Heart right ventricle (tissue), 16 donors: Measurements from ENCODE around the gene RFX1. TPM values are rescaled to one million over a fixed set of nuclear protein-coding genes. Genes with fewer than 3 reads are reported as not detected.

Experiments used
- ATAC-seq, 8 donors: fragments of 200-7000 bp; cut with Tn5 transposase; one replicate each; pipeline ENCODE4 v1.9.1; 2020; ENCODE audit warnings: mild to moderate bottlenecking in 8 of 8, moderate library complexity in 8 of 8, moderate number of reproducible peaks in 1 of 8
- DNase-seq, 2 donors: peaks; one replicate each; pipeline ENCODE4 v3.0.0-alpha.2; 2020
- H3K27ac ChIP-seq, 10 donors: fragments of 200-600 bp; sonication (generic) in 2 of 10; one replicate each; pipeline versions ENCODE4 v1.5.0 to v1.8.0; 2020 to 2022; ENCODE audit warnings: mild to moderate bottlenecking in 3 of 10
- H3K27me3 ChIP-seq, 7 donors: fragments of 200-600 bp; one replicate each; pipeline ENCODE4 v1.8.0; 2021 to 2022; ENCODE audit warnings: mild to moderate bottlenecking in 2 of 7
- H3K36me3 ChIP-seq, 9 donors: fragments of 200-600 bp; sonication (generic) in 1 of 9; one replicate each; pipeline versions ENCODE4 v1.5.0 to v1.8.0; 2020 to 2022; ENCODE audit warnings: mild to moderate bottlenecking in 2 of 9
- H3K4me1 ChIP-seq, 9 donors: fragments of 200-600 bp; sonication (generic) in 1 of 9; one replicate each; pipeline versions ENCODE4 v1.5.0 to v1.8.0; 2020 to 2022; ENCODE audit warnings: mild to moderate bottlenecking in 4 of 9
- H3K4me3 ChIP-seq, 10 donors: fragments of 200-600 bp; sonication (generic) in 2 of 10; one replicate each; pipeline versions ENCODE4 v1.5.0 to v1.8.0; 2020 to 2022; ENCODE audit warnings: mild to moderate bottlenecking in 7 of 10, moderate library complexity in 2 of 10
- H3K9me3 ChIP-seq, 11 donors: fragments of 200-600 bp in 10 of 11; sonication (generic) in 2 of 11; one replicate each; pipeline versions ENCODE4 v1.5.0 to v1.8.0; 2013 to 2022; ENCODE audit warnings: mild to moderate bottlenecking in 2 of 11, control low read depth in 1 of 11, moderate library complexity in 1 of 11
- WGBS, 2 donors: extraction: QIAGEN DNeasy Blood & Tissue Kit; methylation state at CpG; one replicate each; pipeline ENCODE4 v1.1.7; 2013; ENCODE audit warnings: inconsistent platforms in 1 of 2; 5-methylcytosine and 5-hydroxymethylcytosine counted together
- intact Hi-C, 10 donors: fragments of 100-400 bp; cut with DNase I; formaldehyde crosslinking; loops; one replicate each; pipeline versions ENCODE4 v1.11.1 to v1.14.2; 2022
- polyA plus RNA-seq, 2 donors: library from polyadenylated mRNA; stranded (reverse); fragments of 200-250 nt; gene quantifications; one replicate each; pipeline ENCODE4 v1.2.3, GENCODE V29; 2013
- total RNA-seq, 10 donors: library from RNA; stranded (reverse); fragmentation: NEBNext Ultra II Directional in 3 of 10; extraction: Animal tissue kit (Norgen Biotek cat#: 25700) in 3 of 10; gene quantifications; one replicate each; pipeline versions ENCODE4 v1.2.1 to v1.2.4, GENCODE V29; 2021 to 2023
- TF ChIP-seq, protein P1 (sequence below), 9 donors: fragments of 200-600 bp; sonication (generic) in 2 of 9; IDR thresholded peaks; one replicate each; pipeline versions ENCODE4 v1.5.0 to v1.8.0; 2021 to 2022; ENCODE audit warnings: antibody characterized with exemption in 9 of 9, mild to moderate bottlenecking in 5 of 9, moderate library complexity in 1 of 9
- donor health status: Arrhythmogenic right ventricular cardiomyopathy.
- donor health status: ischemic (EF 13 %, LVEDD 7.1; RV severe dilation, severe dysfunction).
- donor health status: healthy with polysubstance abuse.
- donor health status: DM: no; HTN: yes; CAD: no.
- donor health status: DM: no; HTN: no; CAD: no.
- donor health status: ischemic (EF 25% LVEDD 6.9; RV normal size, moderate dysfunction).
- donor health status: ischemic (EF 25% LVEDD 5.7; RV mildly dilated, moderate dysfunction).
- donor health status: healthy.
- donor health status: DM: yes; HTN: yes; CAD: no.
- donor health status: Ischemic cardiomyopathy.
- donor health status: ischemic (EF 35%, LVEDD 5.7; RV mildly dilated, moderate dysfunction).
- donor health status: nonischemic (EF 11% LVEDD 7.7; RV severe dilation, severe dysfunction).
- donor health status: DM: yes; HTN: yes; CAD: no.
- donor health status: PGD.
- donor health status: ischemic (EF 29% LVEDD 5.4; RV normal size, mild dysfunction).
- donor health status: nonischemic (EF 23%, LVEDD 6.1; RV moderate dilation, normal function).

RFX1 gene
- total and polyA plus RNA-seq, 12 donors, result 2.7 to 15.8 (median 11.8) TPM

DNA sequence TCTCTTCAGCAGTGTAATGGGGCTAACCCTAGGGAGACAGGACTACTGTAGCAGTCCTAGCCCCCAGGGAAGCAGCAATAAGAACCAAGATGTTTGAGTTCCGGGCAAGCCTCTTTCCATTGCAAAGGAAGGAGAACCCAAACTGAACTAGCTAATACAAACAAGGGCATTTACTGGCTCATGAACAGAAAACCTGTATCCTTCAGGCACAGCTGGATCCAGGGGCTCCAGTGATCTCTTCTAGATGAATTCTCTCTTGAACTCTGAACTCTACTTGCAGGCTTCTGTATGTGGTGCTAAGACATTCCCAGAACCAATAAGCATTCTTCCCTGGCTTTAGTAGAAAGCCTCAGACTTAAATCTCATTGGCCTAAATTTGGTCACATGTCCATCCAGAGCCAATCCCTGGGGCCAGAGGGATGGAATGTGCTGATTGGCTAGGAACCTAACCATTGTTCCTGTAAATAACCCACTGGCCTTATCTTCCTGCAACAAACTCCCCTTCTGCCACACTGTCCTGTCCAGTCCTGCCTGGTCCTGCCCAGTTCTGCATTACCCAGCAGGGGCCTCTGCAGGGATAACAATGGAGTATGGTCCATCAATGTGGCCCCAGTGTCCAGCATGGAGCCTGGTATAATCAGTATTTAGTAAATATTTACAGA, 64.0 kb downstream of the RFX1 start:
- 81 to 94% methylated on average over 1 of the region's 1 CpG for WGBS, 2 donors
- H3K27ac ChIP-seq, result no peak overlapping the region
- H3K27me3 ChIP-seq, result peaks cover 0 to 13% (median 5%) of the 10 kb centered on the region in 7 donors
- no peak overlapping the region for H3K4me3 ChIP-seq
- H3K4me1 ChIP-seq, result peaks cover 0 to 5% (median 0%) of the 10 kb centered on the region in 9 donors
- no peaks in the 10 kb centered on the region for H3K36me3 ChIP-seq
- TF ChIP-seq, protein P1, sequence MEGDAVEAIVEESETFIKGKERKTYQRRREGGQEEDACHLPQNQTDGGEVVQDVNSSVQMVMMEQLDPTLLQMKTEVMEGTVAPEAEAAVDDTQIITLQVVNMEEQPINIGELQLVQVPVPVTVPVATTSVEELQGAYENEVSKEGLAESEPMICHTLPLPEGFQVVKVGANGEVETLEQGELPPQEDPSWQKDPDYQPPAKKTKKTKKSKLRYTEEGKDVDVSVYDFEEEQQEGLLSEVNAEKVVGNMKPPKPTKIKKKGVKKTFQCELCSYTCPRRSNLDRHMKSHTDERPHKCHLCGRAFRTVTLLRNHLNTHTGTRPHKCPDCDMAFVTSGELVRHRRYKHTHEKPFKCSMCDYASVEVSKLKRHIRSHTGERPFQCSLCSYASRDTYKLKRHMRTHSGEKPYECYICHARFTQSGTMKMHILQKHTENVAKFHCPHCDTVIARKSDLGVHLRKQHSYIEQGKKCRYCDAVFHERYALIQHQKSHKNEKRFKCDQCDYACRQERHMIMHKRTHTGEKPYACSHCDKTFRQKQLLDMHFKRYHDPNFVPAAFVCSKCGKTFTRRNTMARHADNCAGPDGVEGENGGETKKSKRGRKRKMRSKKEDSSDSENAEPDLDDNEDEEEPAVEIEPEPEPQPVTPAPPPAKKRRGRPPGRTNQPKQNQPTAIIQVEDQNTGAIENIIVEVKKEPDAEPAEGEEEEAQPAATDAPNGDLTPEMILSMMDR (IDR thresholded peaks at IDR 0.05), result no peak
- no peaks in the 10 kb centered on the region for H3K9me3 ChIP-seq
- intact Hi-C loops, result no loop called here
- no peak for ATAC-seq
- no peak for DNase-seq

- peak within 1 kb of the TSS in 6 of 10 donors; percentile 21 to 46 (median 26) for H3K4me3 ChIP-seq
- ATAC-seq (peak in 7 of 8 donors; percentile 16 to 75 (median 61)), DNase-seq (no peak)
- peaks cover 0 to 32% (median 19%) of the 10 kb centered on the region in 7 donors for H3K27me3 ChIP-seq
- intact Hi-C loops, result no loop called here
- no peak within 1 kb of the TSS for H3K27ac ChIP-seq
- no peaks in the 10 kb centered on the region for H3K9me3 ChIP-seq
- WGBS, 2 donors, result 28 to 35% methylated on average over 21 of the region's 21 CpGs
- TF ChIP-seq, protein P1 (IDR thresholded peaks at IDR 0.05), result no peak
- peaks cover 0 to 5% (median 0%) of the 10 kb centered on the region in 9 donors for H3K4me1 ChIP-seq
- no peaks in the 10 kb centered on the region for H3K36me3 ChIP-seq
Observed at GRCh38 chr19:13938301-13939064, 67.6 kb downstream of the RFX1 start, which contains the start of gene PODNL1. Gene PODNL1 (minus strand): TSS chr19:13938417. CDS start chr19:13938181, 236 bp downstream.

DNA sequence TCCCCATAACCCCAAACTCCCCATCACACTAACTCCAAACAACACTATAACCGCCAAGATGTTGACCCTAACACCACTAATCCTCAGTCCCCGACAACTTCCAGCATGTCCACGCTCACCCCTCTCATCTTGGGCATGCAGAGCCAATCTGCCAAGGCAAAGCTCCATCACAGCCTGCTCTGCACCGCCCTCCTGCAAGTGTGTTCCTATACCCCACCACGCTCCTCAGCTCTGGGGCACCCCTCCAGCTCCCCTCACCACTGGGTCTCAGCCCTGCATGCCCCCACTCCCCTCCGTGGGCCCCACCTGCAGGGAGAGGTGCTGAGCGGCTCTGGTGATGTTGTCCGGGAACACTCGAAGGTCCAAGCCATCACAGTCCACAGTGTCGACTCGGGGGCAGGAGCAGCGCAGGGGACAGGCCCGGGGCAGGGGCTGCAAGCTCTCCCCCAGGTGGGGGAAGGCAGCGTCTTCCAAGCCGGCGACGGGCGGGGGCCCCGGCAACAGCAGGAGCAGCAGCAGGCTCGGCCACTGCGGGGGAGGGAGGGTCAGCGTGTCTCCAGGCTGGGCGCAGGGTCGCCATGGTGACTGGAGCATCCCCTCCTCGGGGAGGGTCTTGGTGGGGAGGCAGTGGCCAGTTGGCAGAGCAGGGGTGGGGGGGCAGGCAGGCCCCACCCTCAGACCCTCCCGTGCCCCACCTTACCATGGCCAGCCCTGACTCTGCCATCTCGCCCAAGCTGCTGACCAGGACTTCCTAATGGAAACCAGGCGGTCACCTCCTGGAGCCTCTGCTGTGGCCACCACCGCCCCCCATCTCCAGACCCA, 68.4 kb downstream of the RFX1 start:
- WGBS, 2 donors, result 15 to 16% methylated on average over 25 to 29 of the region's 29 CpGs
- no peaks in the 10 kb centered on the region for H3K36me3 ChIP-seq
- H3K4me3 ChIP-seq, result peak overlapping the region in 6 of 10 donors; percentile 21 to 46 (median 26)
- peaks cover 0 to 5% (median 0%) of the 10 kb centered on the region in 9 donors for H3K4me1 ChIP-seq
- peaks cover 0 to 32% (median 19%) of the 10 kb centered on the region in 7 donors for H3K27me3 ChIP-seq
- TF ChIP-seq, protein P1 (IDR thresholded peaks at IDR 0.05), result no peak
- no peaks in the 10 kb centered on the region for H3K9me3 ChIP-seq
- ATAC-seq (peak in 7 of 8 donors; percentile 23 to 47 (median 24)), DNase-seq (no peak)
- H3K27ac ChIP-seq, result no peak overlapping the region
- intact Hi-C loops, result no loop called here
